OCI-LY3 (cell line): Measurements from ENCODE around the gene TMEM178B.

Experiments
- H2AFZ ChIP-seq: fragments of 200-600, 300-600 bp; shearing (Covaris generic); 2 replicates; pipeline ENCODE4 v1.6.0; 2014; ENCODE audit warnings: antibody characterized with exemption, low read depth, low read length
- H3K27ac ChIP-seq: fragments of 200-600, 300-600 bp; sonication (generic); 2 replicates; pipeline ENCODE4 v1.5.1; 2014; ENCODE audit warnings: mild to moderate bottlenecking, low read length, moderate library complexity, mixed read lengths
- H3K27me3 ChIP-seq: fragments of 200-600, 300-600 bp; sonication (generic); 2 replicates; pipeline ENCODE4 v1.6.1; 2014; ENCODE audit warnings: low read depth, low read length, mixed read lengths
- H3K36me3 ChIP-seq: fragments of 200-600, 300-600 bp; sonication (generic); replicated peaks from 2 replicates; pipeline ENCODE3; 2014; ENCODE audit warnings: low read depth, low read length, mixed read lengths
- H3K4me1 ChIP-seq: fragments of 300-600, 200-600 bp; sonication (generic); 2 replicates; pipeline ENCODE4 v1.6.1; 2014; ENCODE audit warnings: low read length, mixed read lengths
- H3K4me2 ChIP-seq: fragments of 200-600, 300-600 bp; sonication (generic); 2 replicates; pipeline ENCODE4 v1.6.1; 2014; ENCODE audit warnings: low read length, mixed read lengths
- H3K4me3 ChIP-seq: fragments of 300-600, 200-600 bp; sonication (generic); 2 replicates; pipeline ENCODE4 v1.5.1; 2014; ENCODE audit warnings: antibody characterized with exemption, mild to moderate bottlenecking, low read length, moderate library complexity
- H3K79me2 ChIP-seq: fragments of 300-600, 200-600 bp; shearing (Covaris generic); 2 replicates; pipeline ENCODE4 v1.6.1; 2014; ENCODE audit warnings: mild to moderate bottlenecking, low read length, mixed read lengths
- H3K9ac ChIP-seq: fragments of 300-600, 200-600 bp; shearing (Covaris generic); 2 replicates; pipeline ENCODE4 v1.6.0; 2014; ENCODE audit warnings: mild to moderate bottlenecking, low read length, moderate library complexity
- H3K9me3 ChIP-seq: fragments of 200-600, 300-600 bp; shearing (Covaris generic); 2 replicates; pipeline ENCODE4 v1.6.1; 2014; ENCODE audit warnings: low read length, mixed read lengths; ENCODE audit not compliant: insufficient read depth
- H4K20me1 ChIP-seq: fragments of 200-600, 300-600 bp; sonication (generic); 2 replicates; pipeline ENCODE4 v1.6.1; 2016; ENCODE audit warnings: low read length, mixed read lengths; ENCODE audit not compliant: insufficient read depth
- EZH2phosphoT487 ChIP-seq: fragments of 200-600 bp; shearing (Covaris generic); IDR thresholded peaks from 2 replicates; pipeline ENCODE4 v1.6.1; 2018; ENCODE audit warnings: antibody characterized with exemption, mixed run types, low read depth
- TF ChIP-seq, protein P1 (sequence below): fragments of 200-600, 300-600 bp; sonication (generic); IDR thresholded peaks from 2 replicates; pipeline ENCODE4 v1.5.1; 2014; ENCODE audit warnings: antibody characterized with exemption, low read length, low read depth

TMEM178B gene

DNA sequence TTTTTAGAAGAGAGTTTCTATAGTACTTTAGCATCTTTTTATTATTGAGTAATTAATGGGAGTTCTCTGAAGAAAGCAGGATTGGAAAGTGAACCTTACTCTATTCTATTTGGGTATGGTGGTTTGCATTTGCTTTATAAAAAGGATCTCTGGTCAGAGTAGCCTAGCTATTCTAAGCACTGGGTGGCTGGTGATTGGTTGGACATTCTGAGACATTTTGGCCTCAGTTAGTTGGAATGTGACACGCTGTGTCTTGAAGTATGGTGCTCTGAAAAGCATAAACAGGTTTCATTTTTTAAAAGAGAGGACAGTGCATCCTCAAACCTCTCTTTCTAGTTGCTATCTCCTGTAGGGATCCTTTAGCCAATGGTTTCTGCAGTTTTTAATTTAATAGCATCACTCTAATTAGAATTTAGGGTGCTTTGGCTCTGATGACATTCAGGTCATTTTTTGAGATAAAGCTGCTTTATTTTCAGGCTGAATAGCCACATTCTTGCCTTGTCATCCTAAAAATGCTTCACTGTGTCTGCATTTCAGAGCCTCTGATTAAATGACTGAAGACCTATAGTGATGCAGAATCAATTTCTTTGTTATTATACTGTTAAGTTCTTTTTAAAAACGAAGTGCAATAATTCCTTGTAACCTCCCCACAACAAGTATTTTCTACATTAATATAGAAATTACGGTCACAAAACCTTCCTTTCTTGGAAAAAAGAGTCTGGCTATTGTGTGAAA lies 20.6 kb downstream of the TMEM178B start:
- H3K4me2 ChIP-seq, result no peak overlapping the region
- H4K20me1 ChIP-seq, result peaks cover 11% of the 10 kb centered on the region
- H3K27ac ChIP-seq, result no peak overlapping the region
- H3K79me2 ChIP-seq, result no peaks in the 10 kb centered on the region
- TF ChIP-seq EZH2phosphoT487, result no peak
- TF ChIP-seq, protein P1, sequence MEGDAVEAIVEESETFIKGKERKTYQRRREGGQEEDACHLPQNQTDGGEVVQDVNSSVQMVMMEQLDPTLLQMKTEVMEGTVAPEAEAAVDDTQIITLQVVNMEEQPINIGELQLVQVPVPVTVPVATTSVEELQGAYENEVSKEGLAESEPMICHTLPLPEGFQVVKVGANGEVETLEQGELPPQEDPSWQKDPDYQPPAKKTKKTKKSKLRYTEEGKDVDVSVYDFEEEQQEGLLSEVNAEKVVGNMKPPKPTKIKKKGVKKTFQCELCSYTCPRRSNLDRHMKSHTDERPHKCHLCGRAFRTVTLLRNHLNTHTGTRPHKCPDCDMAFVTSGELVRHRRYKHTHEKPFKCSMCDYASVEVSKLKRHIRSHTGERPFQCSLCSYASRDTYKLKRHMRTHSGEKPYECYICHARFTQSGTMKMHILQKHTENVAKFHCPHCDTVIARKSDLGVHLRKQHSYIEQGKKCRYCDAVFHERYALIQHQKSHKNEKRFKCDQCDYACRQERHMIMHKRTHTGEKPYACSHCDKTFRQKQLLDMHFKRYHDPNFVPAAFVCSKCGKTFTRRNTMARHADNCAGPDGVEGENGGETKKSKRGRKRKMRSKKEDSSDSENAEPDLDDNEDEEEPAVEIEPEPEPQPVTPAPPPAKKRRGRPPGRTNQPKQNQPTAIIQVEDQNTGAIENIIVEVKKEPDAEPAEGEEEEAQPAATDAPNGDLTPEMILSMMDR, result no peak
- no peaks in the 10 kb centered on the region for H3K27me3 ChIP-seq
- H3K9ac ChIP-seq, result no peak overlapping the region
- no peak overlapping the region for H2AFZ ChIP-seq
- no peak overlapping the region for H3K4me3 ChIP-seq
- H3K4me1 ChIP-seq, result peaks cover 10% of the 10 kb centered on the region
- no peaks in the 10 kb centered on the region for H3K36me3 ChIP-seq
- H3K9me3 ChIP-seq, result no peaks in the 10 kb centered on the region

DNA sequence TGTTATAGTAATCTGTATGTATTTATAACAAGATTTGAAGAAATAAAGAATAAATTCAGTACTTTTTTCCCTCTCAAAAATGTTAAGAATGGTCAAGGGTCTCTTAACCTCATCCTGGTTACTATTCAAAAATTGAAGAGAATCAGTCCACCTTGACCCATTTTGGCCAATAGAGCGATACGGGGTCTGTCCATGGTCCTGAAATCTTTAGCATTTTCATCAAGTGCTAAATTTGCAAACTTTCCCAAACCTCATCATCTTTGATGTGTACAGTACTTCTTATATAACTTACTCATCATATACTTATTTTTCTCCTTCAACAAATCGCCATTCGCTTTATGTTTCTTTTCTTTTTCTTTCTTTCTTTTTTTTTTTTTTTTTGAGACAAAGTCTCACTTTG lies 23.6 kb downstream of the TMEM178B start:
- Histone ChIP-seq H3K79me2 (no peaks in the 10 kb centered on the region), H3K9me3 (no peaks in the 10 kb centered on the region), H3K27me3 (no peaks in the 10 kb centered on the region), H3K9ac (no peak overlapping the region), H3K27ac (no peak overlapping the region), H3K36me3 (no peaks in the 10 kb centered on the region), H4K20me1 (peaks cover 11% of the 10 kb centered on the region), H2AFZ (no peak overlapping the region), H3K4me1 (no peaks in the 10 kb centered on the region), H3K4me3 (no peak overlapping the region), H3K4me2 (no peak overlapping the region)
- TF ChIP-seq, protein P1, result no peak
- no peak for TF ChIP-seq EZH2phosphoT487

DNA sequence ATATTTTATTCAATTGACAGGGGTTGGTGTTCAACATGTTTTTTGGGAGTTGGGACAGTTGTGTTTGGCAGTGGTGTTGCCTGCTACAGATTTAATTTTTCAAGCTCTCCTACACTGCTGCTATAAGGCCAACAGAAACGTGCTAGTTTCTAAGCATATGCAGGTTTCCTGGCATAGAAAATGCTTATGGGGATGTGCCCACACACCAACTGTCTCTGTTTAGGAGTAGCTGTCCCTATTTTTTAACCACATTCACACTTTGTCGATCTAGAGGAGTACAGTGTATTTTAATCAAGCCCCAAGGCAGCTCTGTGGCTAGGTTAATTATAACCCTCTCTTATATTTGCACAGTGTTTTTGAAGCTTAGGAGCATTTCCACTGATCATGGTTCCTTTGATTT lies 28.6 kb downstream of the TMEM178B start:
- TF ChIP-seq, protein P1, result no peak
- TF ChIP-seq EZH2phosphoT487, result no peak
- no peaks in the 10 kb centered on the region for H3K4me1 ChIP-seq
- no peaks in the 10 kb centered on the region for H3K36me3 ChIP-seq

DNA sequence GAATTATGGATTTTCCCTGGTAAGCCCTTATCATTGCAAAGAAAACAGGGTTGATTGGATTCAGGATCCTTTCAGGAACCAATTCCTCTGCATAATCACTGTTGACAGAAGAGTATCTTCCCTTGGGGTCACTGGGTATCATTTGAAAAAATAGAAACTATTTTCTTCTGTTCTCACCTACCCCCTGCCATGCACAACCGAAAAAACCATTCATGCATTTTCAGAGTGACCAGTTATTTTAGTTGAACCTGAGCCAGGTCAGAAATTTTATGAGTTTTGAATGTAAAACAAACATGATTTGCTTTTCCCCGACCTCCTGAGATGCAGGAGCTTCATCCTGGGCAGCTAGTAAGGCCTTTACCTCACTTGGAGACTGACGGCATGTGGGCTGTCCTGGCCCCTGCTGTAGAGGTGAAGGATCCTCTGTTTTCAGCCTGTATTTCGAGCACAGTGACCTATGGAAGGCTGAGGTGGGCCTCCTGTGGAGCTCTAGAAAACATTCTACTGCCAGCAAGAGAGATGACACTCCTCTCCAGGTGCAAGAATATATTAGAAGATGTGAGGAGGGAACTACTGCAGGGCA lies 30.1 kb downstream of the TMEM178B start:
- Histone ChIP-seq H3K79me2 (no peaks in the 10 kb centered on the region), H3K9me3 (no peaks in the 10 kb centered on the region), H3K36me3 (no peaks in the 10 kb centered on the region), H3K27me3 (no peaks in the 10 kb centered on the region), H3K4me3 (no peak overlapping the region), H3K4me2 (no peak overlapping the region), H2AFZ (no peak overlapping the region), H4K20me1 (no peaks in the 10 kb centered on the region), H3K9ac (no peak overlapping the region), H3K4me1 (no peaks in the 10 kb centered on the region), H3K27ac (no peak overlapping the region)
- no peak for TF ChIP-seq EZH2phosphoT487
- TF ChIP-seq, protein P1, result no peak

More for the DNA sequence above, 28.6 kb downstream of the TMEM178B start:
- H2AFZ ChIP-seq, result no peak overlapping the region
- no peak overlapping the region for H3K4me2 ChIP-seq
- H3K27ac ChIP-seq, result no peak overlapping the region
- H3K4me3 ChIP-seq, result no peak overlapping the region
- H3K9me3 ChIP-seq, result no peaks in the 10 kb centered on the region
- H3K79me2 ChIP-seq, result no peaks in the 10 kb centered on the region
- 0 out of 2 replicates have a peak, but pooled peaks cover 4% of the 10 kb centered on the region for H4K20me1 ChIP-seq
- H3K9ac ChIP-seq, result no peak overlapping the region
- no peaks in the 10 kb centered on the region for H3K27me3 ChIP-seq
